ENCODE measurements around the gene GPT2. TPM values are rescaled to one million over a fixed set of nuclear protein-coding genes. Genes with fewer than 3 reads are reported as not detected.

Gene GPT2
- total RNA-seq, 1 donor from 2014 or later: 70.2 TPM

DNA sequence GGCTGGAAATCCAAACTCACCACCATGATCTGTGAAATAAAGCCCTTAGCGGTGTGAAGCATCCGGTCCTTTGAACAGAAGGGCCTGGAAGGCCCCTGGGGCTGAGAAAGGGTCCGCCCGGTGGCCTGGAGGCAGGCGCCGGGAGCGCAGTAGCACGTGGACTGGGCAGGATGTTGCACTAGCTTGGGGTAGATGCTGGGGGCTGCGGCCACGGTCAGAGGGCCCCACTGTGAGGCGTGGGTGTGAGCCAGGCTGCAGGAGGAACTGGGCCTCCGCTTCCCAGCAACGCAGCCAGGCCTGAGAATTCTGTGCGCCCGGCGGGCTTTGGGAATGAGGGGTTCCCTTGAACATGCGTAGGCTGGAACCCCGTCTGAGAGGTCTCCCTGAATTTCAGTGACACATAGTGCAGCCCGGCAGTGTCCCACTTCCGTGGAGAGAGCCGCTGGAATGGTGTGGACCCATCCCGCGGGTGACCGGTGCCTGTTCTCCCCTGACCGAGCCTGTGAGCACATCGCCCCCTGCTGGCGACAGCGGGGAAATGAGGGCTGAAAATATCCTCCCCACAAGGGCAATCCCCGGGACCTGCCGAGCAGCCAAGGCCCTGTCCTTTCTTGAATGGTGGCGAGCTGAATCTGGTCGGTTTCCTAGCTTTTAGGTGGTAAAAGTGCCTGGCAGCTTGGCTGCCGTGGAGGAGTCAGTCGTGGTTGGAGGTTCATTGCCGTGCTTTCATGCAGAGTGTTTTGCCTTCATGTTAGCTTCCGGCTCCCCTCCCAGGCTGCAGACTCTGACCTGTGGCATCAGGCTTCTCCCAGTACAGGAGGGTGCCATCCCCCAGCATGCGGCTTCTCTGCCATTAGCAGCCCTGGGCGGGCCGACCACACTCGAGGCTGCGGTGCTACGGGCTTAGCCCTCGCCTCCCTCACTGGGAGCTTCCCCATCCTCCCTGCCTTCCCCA lies 45.5 kb downstream of the GPT2 start:
- no peak overlapping the region for H3K4me2 ChIP-seq (ENCODE audit: low read length)
- no peaks in the 10 kb centered on the region for H3K9me3 ChIP-seq (ENCODE audit: insufficient read depth, low read depth, low read length)
- peaks cover 7% of the 10 kb centered on the region for H3K36me3 ChIP-seq (ENCODE audit: insufficient read depth, low read length)
- H4K20me1 ChIP-seq (ENCODE audit: insufficient read depth, low read length): no peaks in the 10 kb centered on the region
- H3K79me2 ChIP-seq (ENCODE audit: insufficient read depth, low read length): no peaks in the 10 kb centered on the region
- H3K9me3 Mint-ChIP-seq (ENCODE audit: unreplicated experiment): no peaks in the 10 kb centered on the region
- H3K4me1 ChIP-seq (ENCODE audit: insufficient read depth, low read length): no peaks in the 10 kb centered on the region
- no peak overlapping the region for H3K4me3 ChIP-seq (ENCODE audit: insufficient read depth, low read depth, low read length)
- peaks cover 1% of the 10 kb centered on the region for H3K4me1 Mint-ChIP-seq (ENCODE audit: low read depth, unreplicated experiment)
- H3K27ac ChIP-seq (ENCODE audit: low read depth, low read length): no peak overlapping the region
- TF ChIP-seq, protein P1, sequence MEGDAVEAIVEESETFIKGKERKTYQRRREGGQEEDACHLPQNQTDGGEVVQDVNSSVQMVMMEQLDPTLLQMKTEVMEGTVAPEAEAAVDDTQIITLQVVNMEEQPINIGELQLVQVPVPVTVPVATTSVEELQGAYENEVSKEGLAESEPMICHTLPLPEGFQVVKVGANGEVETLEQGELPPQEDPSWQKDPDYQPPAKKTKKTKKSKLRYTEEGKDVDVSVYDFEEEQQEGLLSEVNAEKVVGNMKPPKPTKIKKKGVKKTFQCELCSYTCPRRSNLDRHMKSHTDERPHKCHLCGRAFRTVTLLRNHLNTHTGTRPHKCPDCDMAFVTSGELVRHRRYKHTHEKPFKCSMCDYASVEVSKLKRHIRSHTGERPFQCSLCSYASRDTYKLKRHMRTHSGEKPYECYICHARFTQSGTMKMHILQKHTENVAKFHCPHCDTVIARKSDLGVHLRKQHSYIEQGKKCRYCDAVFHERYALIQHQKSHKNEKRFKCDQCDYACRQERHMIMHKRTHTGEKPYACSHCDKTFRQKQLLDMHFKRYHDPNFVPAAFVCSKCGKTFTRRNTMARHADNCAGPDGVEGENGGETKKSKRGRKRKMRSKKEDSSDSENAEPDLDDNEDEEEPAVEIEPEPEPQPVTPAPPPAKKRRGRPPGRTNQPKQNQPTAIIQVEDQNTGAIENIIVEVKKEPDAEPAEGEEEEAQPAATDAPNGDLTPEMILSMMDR (IDR thresholded peaks at IDR 0.05; ENCODE audit: insufficient read depth, low read depth, low read length): peak; percentile 80
- TF ChIP-seq EZH2 (IDR thresholded peaks at IDR 0.05; ENCODE audit: insufficient read depth, low read length): no peak
- H3K9ac ChIP-seq (ENCODE audit: low read length): no peak overlapping the region
- no peak overlapping the region for H2AFZ ChIP-seq (ENCODE audit: low read depth, low read length)
- peaks cover 21% of the 10 kb centered on the region for H3K36me3 Mint-ChIP-seq (ENCODE audit: low read depth, unreplicated experiment)
- FAIRE-seq (no peak), DNase-seq (ENCODE audit: low read depth) (peak; percentile 11)
- no peaks in the 10 kb centered on the region for H3K27me3 Mint-ChIP-seq (ENCODE audit: low read depth, unreplicated experiment)
- no peak overlapping the region for H3K4me3 Mint-ChIP-seq (ENCODE audit: unreplicated experiment)
- no peaks in the 10 kb centered on the region for H3K27me3 ChIP-seq (ENCODE audit: insufficient read depth, low read length)
- peak overlapping the region; percentile 53 for H3K27ac Mint-ChIP-seq (ENCODE audit: unreplicated experiment)

DNA sequence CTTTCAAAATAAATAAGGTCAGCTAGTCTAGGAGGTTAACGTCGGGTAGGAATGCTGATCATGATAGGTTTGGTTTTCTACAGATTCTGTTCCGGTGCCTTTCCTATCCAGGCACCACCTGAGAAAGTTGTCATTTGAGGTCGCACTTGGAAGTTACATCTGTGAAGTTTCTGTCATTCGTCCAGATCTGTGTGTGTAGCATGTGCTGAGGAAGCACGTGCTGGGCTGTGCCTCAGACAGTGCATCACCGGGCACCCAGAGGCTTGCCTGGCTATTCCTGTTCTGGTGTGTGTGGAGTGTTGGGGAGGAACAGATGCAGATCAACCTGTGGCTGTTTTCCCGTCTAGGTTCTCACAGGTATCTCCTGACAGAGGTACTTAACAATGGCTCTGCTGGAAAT lies 46.7 kb downstream of the GPT2 start:
- H3K9ac ChIP-seq (ENCODE audit: low read length): no peak overlapping the region
- Mint-ChIP-seq H3K4me1 (ENCODE audit: low read depth, unreplicated experiment) (peaks cover 1% of the 10 kb centered on the region), H3K36me3 (ENCODE audit: low read depth, unreplicated experiment) (peaks cover 21% of the 10 kb centered on the region), H3K4me3 (ENCODE audit: unreplicated experiment) (no peak overlapping the region), H3K9me3 (ENCODE audit: unreplicated experiment) (no peaks in the 10 kb centered on the region), H3K27ac (ENCODE audit: unreplicated experiment) (no peak overlapping the region), H3K27me3 (ENCODE audit: low read depth, unreplicated experiment) (no peaks in the 10 kb centered on the region)
- no peak overlapping the region for H2AFZ ChIP-seq (ENCODE audit: low read depth, low read length)
- H3K27me3 ChIP-seq (ENCODE audit: insufficient read depth, low read length): no peaks in the 10 kb centered on the region
- H3K4me1 ChIP-seq (ENCODE audit: insufficient read depth, low read length): no peaks in the 10 kb centered on the region
- no peaks in the 10 kb centered on the region for H4K20me1 ChIP-seq (ENCODE audit: insufficient read depth, low read length)
- H3K79me2 ChIP-seq (ENCODE audit: insufficient read depth, low read length): no peaks in the 10 kb centered on the region
- FAIRE-seq (no peak), DNase-seq (ENCODE audit: low read depth) (no peak)
- no peak for TF ChIP-seq EZH2 (IDR thresholded peaks at IDR 0.05; ENCODE audit: insufficient read depth, low read length)
- TF ChIP-seq, protein P1 (IDR thresholded peaks at IDR 0.05; ENCODE audit: insufficient read depth, low read depth, low read length): no peak
- no peak overlapping the region for H3K27ac ChIP-seq (ENCODE audit: low read depth, low read length)
- no peak overlapping the region for H3K4me3 ChIP-seq (ENCODE audit: insufficient read depth, low read depth, low read length)
- H3K36me3 ChIP-seq (ENCODE audit: insufficient read depth, low read length): peaks cover 5% of the 10 kb centered on the region
- H3K4me2 ChIP-seq (ENCODE audit: low read length): no peak overlapping the region
- H3K9me3 ChIP-seq (ENCODE audit: insufficient read depth, low read depth, low read length): no peaks in the 10 kb centered on the region

DNA sequence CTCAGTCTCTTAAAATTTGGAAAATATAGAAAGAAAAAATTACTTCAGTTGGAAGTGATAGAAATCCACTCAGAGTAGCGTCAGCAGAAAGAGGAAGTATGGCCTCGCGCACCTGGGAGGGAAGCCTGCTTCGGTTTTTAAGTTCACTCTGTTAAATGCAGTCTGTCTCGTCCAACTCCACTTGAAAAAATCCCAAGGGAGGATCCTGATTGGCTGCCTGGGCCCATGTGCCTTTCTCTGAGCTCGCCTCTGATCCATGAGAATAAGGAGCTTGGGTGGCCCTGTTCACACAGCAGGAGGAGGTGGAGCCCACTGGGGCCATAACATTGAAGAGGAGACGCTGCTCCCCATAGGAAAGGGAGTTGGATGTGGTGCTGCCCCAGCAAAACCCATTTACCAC lies 48.6 kb downstream of the GPT2 start:
- TF ChIP-seq EZH2 (IDR thresholded peaks at IDR 0.05; ENCODE audit: insufficient read depth, low read length): no peak
- TF ChIP-seq, protein P1 (IDR thresholded peaks at IDR 0.05; ENCODE audit: insufficient read depth, low read depth, low read length): no peak
- Histone ChIP-seq H3K9me3 (ENCODE audit: insufficient read depth, low read depth, low read length) (no peaks in the 10 kb centered on the region), H3K27me3 (ENCODE audit: insufficient read depth, low read length) (no peaks in the 10 kb centered on the region), H4K20me1 (ENCODE audit: insufficient read depth, low read length) (no peaks in the 10 kb centered on the region), H3K4me2 (ENCODE audit: low read length) (no peak overlapping the region), H3K27ac (ENCODE audit: low read depth, low read length) (no peak overlapping the region), H3K4me1 (ENCODE audit: insufficient read depth, low read length) (no peaks in the 10 kb centered on the region), H3K79me2 (ENCODE audit: insufficient read depth, low read length) (no peaks in the 10 kb centered on the region), H3K4me3 (ENCODE audit: insufficient read depth, low read depth, low read length) (no peak overlapping the region), H2AFZ (ENCODE audit: low read depth, low read length) (no peak overlapping the region), H3K9ac (ENCODE audit: low read length) (no peak overlapping the region), H3K36me3 (ENCODE audit: insufficient read depth, low read length) (peaks cover 5% of the 10 kb centered on the region)
- Mint-ChIP-seq H3K4me3 (ENCODE audit: unreplicated experiment) (no peak overlapping the region), H3K27ac (ENCODE audit: unreplicated experiment) (no peak overlapping the region), H3K4me1 (ENCODE audit: low read depth, unreplicated experiment) (peaks cover 1% of the 10 kb centered on the region), H3K9me3 (ENCODE audit: unreplicated experiment) (no peaks in the 10 kb centered on the region), H3K27me3 (ENCODE audit: low read depth, unreplicated experiment) (no peaks in the 10 kb centered on the region), H3K36me3 (ENCODE audit: low read depth, unreplicated experiment) (peaks cover 14% of the 10 kb centered on the region)
- FAIRE-seq (no peak), DNase-seq (ENCODE audit: low read depth) (no peak)

Data from astrocyte (in vitro differentiated cells and primary cell).